KOPT-K1 (cell line): ENCODE results near the gene CES5A.
"Not testable (repeated sequence)": the region's sequence is repeated elsewhere in the genome, so short reads cannot be mapped to it uniquely, and the experiment has no call there.

Source experiments
- H3K27ac ChIP-seq: fragments of 200-600 bp; sonication (generic); 2 replicates; pipeline ENCODE4 v1.5.1; 2016; ENCODE audit warnings: antibody characterized with exemption, mild to moderate bottlenecking, low read depth, low read length; ENCODE audit not compliant: poor library complexity, severe bottlenecking
- H3K36me3 ChIP-seq: fragments of 200-600 bp; sonication (generic); 2 replicates; pipeline ENCODE4 v1.5.1; 2017; ENCODE audit warnings: antibody characterized with exemption, mild to moderate bottlenecking, low read length, moderate library complexity; ENCODE audit not compliant: insufficient read depth
- H3K9me3 ChIP-seq: fragments of 200-600 bp; sonication (generic); 2 replicates; pipeline ENCODE4 v1.5.1; 2017; ENCODE audit warnings: antibody characterized with exemption, low read length, mild to moderate bottlenecking; ENCODE audit not compliant: insufficient read depth, poor library complexity, severe bottlenecking

The CES5A gene

DNA sequence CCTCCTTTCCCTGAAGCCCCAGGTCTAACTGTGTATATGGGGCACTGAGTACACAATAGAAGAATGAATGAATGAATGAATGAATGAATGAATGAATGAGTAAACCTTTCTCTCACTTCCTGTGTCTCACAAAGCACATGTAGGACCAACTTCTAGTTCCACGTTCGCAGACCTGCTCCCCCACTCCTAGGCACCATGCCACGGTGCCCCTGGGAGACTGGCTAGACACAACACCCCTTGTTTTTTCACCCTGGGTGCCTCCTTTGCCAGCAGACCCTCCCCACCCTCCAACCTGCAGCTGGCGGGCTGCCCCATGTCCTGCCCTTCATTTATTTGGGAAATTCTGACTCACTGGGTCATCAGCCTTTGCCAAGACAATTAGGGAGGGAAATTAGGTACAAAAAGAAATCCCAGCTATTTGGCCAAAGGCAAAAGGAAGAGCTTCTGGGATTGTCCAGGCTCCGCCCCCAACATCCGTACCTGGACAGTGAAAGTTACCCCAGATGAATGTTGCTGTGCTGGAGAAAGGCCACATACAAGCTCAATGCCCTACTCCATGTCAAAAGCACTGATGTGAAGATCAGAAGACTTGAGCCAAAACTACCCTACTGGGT lies 50.0 kb downstream of the CES5A start:
- Histone ChIP-seq H3K27ac (no peak overlapping the region), H3K9me3 (no peaks in the 10 kb centered on the region), H3K36me3 (no peaks in the 10 kb centered on the region)

GRCh38 chr16:55824473-55825000 lies 50.6 kb downstream of the CES5A start:
- H3K9me3 ChIP-seq, result no peaks in the 10 kb centered on the region
- no peaks in the 10 kb centered on the region for H3K36me3 ChIP-seq
- H3K27ac ChIP-seq, result no peak overlapping the region

- Histone ChIP-seq H3K27ac (no peak overlapping the region), H3K9me3 (no peaks in the 10 kb centered on the region), H3K36me3 (no peaks in the 10 kb centered on the region)
Observed at GRCh38 chr16:55822280-55822810, 52.8 kb downstream of the CES5A start.

GRCh38 chr16:55821210-55821609 lies 54.0 kb downstream of the CES5A start:
- Histone ChIP-seq H3K27ac (no peak overlapping the region), H3K36me3 (no peaks in the 10 kb centered on the region), H3K9me3 (no peaks in the 10 kb centered on the region)

- H3K27ac ChIP-seq, result no peak overlapping the region
- H3K36me3 ChIP-seq, result no peaks in the 10 kb centered on the region
- H3K9me3 ChIP-seq, result no peaks in the 10 kb centered on the region
Observed at GRCh38 chr16:55820615-55821014, 54.6 kb downstream of the CES5A start.

DNA sequence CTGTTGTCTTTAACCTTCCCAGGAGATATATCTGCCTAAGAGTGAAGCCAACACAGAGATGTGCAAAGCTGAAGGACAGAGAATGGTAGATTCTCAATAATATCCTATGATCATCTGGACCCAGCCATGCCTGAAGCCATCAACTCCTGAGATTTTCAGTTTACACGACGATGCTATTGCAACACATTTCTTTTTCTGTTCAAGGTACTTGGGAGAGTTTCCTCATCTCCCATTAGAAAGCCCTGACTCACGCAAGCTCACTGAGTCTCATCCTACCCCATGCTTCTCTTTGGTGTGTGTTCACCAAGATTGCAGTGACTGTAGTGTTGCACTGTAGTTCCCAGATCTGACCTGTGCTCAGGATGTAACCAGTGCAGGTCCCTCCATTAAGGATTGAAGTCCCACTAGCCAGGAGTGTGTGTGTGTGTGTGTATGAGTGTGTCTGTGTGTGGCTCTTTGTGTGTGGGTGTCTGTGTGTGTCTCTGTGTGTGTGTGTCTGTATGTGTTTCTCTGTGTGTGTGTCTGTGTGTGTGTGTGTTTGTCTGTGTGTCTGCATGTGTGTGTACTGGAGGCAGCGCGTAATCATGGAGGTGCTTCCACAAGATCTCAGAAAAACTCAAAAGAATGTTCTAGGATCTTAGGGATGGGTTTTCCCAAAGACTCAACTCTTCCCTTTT lies 57.8 kb downstream of the CES5A start:
- Histone ChIP-seq H3K27ac (no peak overlapping the region), H3K36me3 (no peaks in the 10 kb centered on the region), H3K9me3 (no peaks in the 10 kb centered on the region)

DNA sequence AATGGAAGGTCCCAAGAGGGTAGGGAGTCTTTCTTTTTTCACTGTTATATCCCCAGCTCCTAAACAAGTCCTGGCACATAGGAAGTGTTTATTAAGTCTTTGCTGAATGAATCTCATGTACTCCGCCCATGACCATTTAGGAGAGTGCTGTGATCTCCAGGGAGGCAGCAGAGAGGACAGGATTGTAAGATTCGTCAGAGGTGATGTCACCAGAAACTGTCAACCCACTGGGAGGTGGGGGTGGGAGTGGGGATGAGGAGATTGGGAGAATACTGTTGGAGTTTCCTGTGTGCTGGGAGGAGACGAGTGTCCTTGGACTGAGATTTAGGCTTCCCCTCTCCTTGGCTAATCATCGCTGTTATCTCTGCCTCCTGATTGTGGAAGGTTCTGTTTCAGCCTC lies 59.0 kb downstream of the CES5A start:
- not testable (repeated sequence) for H3K27ac ChIP-seq, H3K36me3 ChIP-seq, H3K9me3 ChIP-seq

GRCh38 chr16:55815320-55815719 lies 59.9 kb downstream of the CES5A start:
- no peak overlapping the region for H3K27ac ChIP-seq
- no peaks in the 10 kb centered on the region for H3K36me3 ChIP-seq
- H3K9me3 ChIP-seq, result no peaks in the 10 kb centered on the region

- not testable (repeated sequence) for H3K36me3 ChIP-seq, H3K27ac ChIP-seq, H3K9me3 ChIP-seq
Observed at GRCh38 chr16:55814174-55814573, 61.0 kb downstream of the CES5A start.

GRCh38 chr16:55813730-55814129 lies 61.4 kb downstream of the CES5A start:
- H3K9me3 ChIP-seq, H3K27ac ChIP-seq, H3K36me3 ChIP-seq: not testable (repeated sequence)

- H3K9me3 ChIP-seq, result no peaks in the 10 kb centered on the region
- H3K36me3 ChIP-seq, result no peaks in the 10 kb centered on the region
- H3K27ac ChIP-seq, result no peak overlapping the region
Observed at GRCh38 chr16:55812951-55813350, 62.2 kb downstream of the CES5A start.

- no peaks in the 10 kb centered on the region for H3K36me3 ChIP-seq
- no peaks in the 10 kb centered on the region for H3K9me3 ChIP-seq
- no peak overlapping the region for H3K27ac ChIP-seq
Observed at GRCh38 chr16:55811811-55812210, 63.4 kb downstream of the CES5A start.

DNA sequence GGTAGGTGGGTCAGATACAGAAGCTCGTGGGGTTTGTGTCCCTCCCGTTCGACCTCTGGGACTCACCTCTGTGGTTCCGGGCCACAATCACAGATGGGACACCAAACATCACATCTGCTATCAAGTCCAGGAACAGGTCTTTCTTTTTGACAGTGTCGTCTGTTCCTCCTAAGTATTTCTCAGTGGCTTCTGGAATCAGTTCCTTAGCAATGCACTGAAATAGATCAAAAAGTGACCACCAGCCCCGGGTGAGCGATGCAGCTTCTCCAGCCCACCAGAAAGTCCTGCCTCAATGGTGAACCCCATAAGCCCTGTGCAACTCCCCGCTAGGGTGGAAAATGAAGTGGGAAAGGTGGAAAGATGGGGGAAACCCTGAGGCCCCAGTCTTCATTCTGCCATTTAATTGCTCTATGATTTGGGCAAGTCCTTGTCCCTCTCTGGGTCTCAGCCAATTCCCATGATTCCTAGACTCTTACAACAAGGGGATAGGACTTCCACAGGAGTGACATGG lies 64.7 kb downstream of the CES5A start:
- Histone ChIP-seq H3K9me3 (no peaks in the 10 kb centered on the region), H3K27ac (no peak overlapping the region), H3K36me3 (no peaks in the 10 kb centered on the region)

DNA sequence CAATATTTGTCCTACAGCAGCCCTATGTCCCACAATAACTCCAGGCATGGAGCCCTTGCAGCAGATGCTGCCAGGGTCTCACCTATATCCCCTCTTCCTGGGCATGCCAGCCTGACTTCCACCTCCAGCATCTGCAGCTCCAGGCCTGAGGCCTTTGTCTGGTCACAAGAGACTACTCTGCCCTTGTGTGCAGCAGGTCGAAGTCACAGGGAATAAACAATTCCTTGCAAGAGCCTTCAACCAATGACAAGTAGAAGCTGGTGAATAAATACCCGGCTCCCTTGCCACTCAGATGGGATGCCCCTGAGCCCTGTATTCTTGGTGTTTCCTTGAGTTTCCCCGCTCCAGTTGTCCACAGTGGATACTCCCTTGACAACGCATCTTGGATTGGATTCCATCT lies 65.3 kb downstream of the CES5A start:
- no peaks in the 10 kb centered on the region for H3K36me3 ChIP-seq
- no peak overlapping the region for H3K27ac ChIP-seq
- no peaks in the 10 kb centered on the region for H3K9me3 ChIP-seq

GRCh38 chr16:55809386-55809785 lies 65.8 kb downstream of the CES5A start:
- Histone ChIP-seq H3K27ac (no peak overlapping the region), H3K9me3 (no peaks in the 10 kb centered on the region), H3K36me3 (no peaks in the 10 kb centered on the region)

DNA sequence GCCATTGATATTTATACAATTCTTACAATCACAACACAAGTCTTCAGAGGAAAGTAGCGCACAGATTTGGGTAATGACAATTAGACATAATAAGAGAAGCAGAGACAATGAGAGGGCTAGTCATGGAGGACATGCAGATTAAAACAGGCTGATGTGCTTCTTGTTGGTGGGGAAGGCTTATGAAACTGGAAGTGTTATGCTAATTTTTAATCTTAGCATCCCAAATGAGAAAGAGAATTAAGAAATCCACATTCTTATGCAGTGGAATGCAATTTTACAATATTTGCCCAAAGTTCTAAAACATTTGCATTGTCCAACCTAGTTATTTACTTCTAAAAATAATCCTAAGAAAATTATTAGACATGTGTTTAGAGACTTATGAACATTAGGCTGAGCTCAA lies 66.9 kb downstream of the CES5A start:
- H3K9me3 ChIP-seq, H3K27ac ChIP-seq, H3K36me3 ChIP-seq: not testable (repeated sequence)
